ENCODE data around the gene NXPE1. TPM values are rescaled to one million over a fixed set of nuclear protein-coding genes. Genes with fewer than 3 reads are reported as not detected.

The NXPE1 gene
- total RNA-seq, 1 experiment from 2014 or later, result not detected

GRCh38 chr11:114598461-114598860 lies 38.8 kb upstream of the NXPE1 start:
- no peaks in the 10 kb centered on the region for H3K9me3 ChIP-seq (ENCODE audit: control insufficient read depth, low read depth, low read length)
- no CpG with 5 or more reads among the region's 1 CpG for WGBS (ENCODE audit: extremely low coverage, insufficient read length, low lambda C conversion rate)
- no peaks in the 10 kb centered on the region for H3K27me3 Mint-ChIP-seq (ENCODE audit: low read depth)

More at GRCh38 chr11:114598461-114598860, 38.8 kb upstream of the NXPE1 start:
- H3K27ac Mint-ChIP-seq, result no peak overlapping the region
- Histone ChIP-seq H3K4ac (ENCODE audit: low read depth, low read length) (no peak overlapping the region), H3K56ac (ENCODE audit: insufficient read length, low read depth, low read length) (no peak overlapping the region), H2BK5ac (ENCODE audit: insufficient read length, low read length) (no peak overlapping the region), H3K27ac (ENCODE audit: insufficient read length, low read depth, low read length) (no peak overlapping the region), H3K4me2 (ENCODE audit: insufficient read depth, insufficient read length, low read length) (no peak overlapping the region), H2AK5ac (ENCODE audit: insufficient read length, low read length) (no peak overlapping the region), H3K23me2 (ENCODE audit: insufficient read length, low read depth, low read length, poor library complexity, severe bottlenecking) (no peaks in the 10 kb centered on the region), H3K14ac (ENCODE audit: insufficient read depth, low read length) (no peak overlapping the region), H2BK15ac (ENCODE audit: low read depth, low read length) (no peak overlapping the region), H2BK20ac (ENCODE audit: low read depth, low read length, poor library complexity, severe bottlenecking) (no peak overlapping the region), H2BK12ac (ENCODE audit: insufficient read length, low read depth, low read length) (no peak overlapping the region), H4K5ac (ENCODE audit: insufficient read length, low read depth, low read length) (no peak overlapping the region), H4K91ac (ENCODE audit: insufficient read length, low read depth, low read length) (no peak overlapping the region), H3K79me1 (ENCODE audit: insufficient read depth, low read depth, low read length, poor library complexity, severe bottlenecking) (no peaks in the 10 kb centered on the region), H2AFZ (ENCODE audit: low read length) (no peak overlapping the region), H3K27me3 (ENCODE audit: insufficient read depth, low read length) (no peaks in the 10 kb centered on the region), H3T11ph (ENCODE audit: low read length) (no peak overlapping the region), H4K8ac (replicated peaks; ENCODE audit: insufficient read length, low read depth, low read length) (no peak overlapping the region), H3K23ac (ENCODE audit: insufficient read length, low read depth, low read length) (no peak overlapping the region), H3K4me1 (ENCODE audit: insufficient read depth, low read length) (no peaks in the 10 kb centered on the region), H4K20me1 (ENCODE audit: control insufficient read depth, insufficient read depth, insufficient read length) (no peaks in the 10 kb centered on the region), H3K18ac (ENCODE audit: insufficient read length, low read depth, low read length) (no peak overlapping the region), H3K79me2 (ENCODE audit: insufficient read depth, low read length) (no peaks in the 10 kb centered on the region; the same call in 1 of the 2 replicates), H3K9ac (ENCODE audit: extremely low read depth, insufficient read length, low read length) (no peak overlapping the region), H2BK120ac (ENCODE audit: low read depth, low read length, poor library complexity, severe bottlenecking) (no peak overlapping the region)
- H3K4me1 Mint-ChIP-seq, result no peaks in the 10 kb centered on the region
- no peak for DNase-seq
- no peak for TF ChIP-seq CTCF (conservative IDR thresholded peaks at IDR 0.05)
- H3K4me3 Mint-ChIP-seq, result no peak overlapping the region
- peaks cover 5% of the 10 kb centered on the region in 2 experiments; a peak in 4 of 5 replicates for H3K9me3 Mint-ChIP-seq
- H3K36me3 Mint-ChIP-seq (ENCODE audit: insufficient read depth in 1 of 3, low read depth in 3 of 3), result no peaks in the 10 kb centered on the region; a peak in 1 of 7 replicates
